ENCODE results near the gene SLC24A5.

GRCh38 chr15:48185529-48185928 is 64.7 kb downstream of the SLC24A5 start:
- TF ChIP-seq CTCF (IDR thresholded peaks at IDR 0.05): no peak
- no peak for TF ChIP-seq ZNF138 (CRISPR knock-in tag; conservative IDR thresholded peaks at IDR 0.05)
- no peak for TF ChIP-seq GRHL2 (CRISPR knock-in tag; IDR thresholded peaks at IDR 0.05; ENCODE audit: insufficient replicate concordance, severe bottlenecking)
- TF ChIP-seq E2F1 (CRISPR knock-in tag; IDR thresholded peaks at IDR 0.05): no peak
- no peak for TF ChIP-seq FOXJ3 (CRISPR knock-in tag; IDR thresholded peaks at IDR 0.05; ENCODE audit: borderline replicate concordance)
- TF ChIP-seq STAT6 (CRISPR knock-in tag; conservative IDR thresholded peaks at IDR 0.05; ENCODE audit: low read depth): no peak

All from WTC11 (cell line).